Measurements from ENCODE around the gene OR10R2. TPM values are rescaled to one million over a fixed set of nuclear protein-coding genes. Genes with fewer than 3 reads are reported as not detected.
"Not testable (repeated sequence)": the region's sequence is repeated elsewhere in the genome, so short reads cannot be mapped to it uniquely, and the experiment has no call there.

Gene OR10R2, protein sequence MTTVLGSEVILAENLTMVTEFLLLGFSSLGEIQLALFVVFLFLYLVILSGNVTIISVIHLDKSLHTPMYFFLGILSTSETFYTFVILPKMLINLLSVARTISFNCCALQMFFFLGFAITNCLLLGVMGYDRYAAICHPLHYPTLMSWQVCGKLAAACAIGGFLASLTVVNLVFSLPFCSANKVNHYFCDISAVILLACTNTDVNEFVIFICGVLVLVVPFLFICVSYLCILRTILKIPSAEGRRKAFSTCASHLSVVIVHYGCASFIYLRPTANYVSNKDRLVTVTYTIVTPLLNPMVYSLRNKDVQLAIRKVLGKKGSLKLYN
- total RNA-seq: not detected

DNA sequence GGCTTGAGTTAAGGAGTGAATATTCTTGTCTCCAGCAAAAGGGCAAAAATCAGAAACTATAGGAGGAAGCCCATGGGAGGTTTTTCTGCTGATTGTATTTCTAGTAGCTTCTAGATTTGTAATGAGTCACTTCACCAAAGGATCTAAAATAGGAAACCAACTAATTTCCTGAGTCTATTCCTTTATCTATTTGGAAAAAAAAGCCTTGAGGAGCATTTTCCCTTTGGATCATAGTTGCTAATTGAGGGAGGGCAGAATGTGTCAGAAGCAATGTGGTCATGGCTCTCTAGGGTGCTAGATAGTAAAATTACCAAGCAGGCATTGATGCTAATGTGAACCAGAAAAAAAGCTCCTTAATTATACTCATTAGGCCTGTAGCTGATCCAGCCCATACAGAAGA, at the start of gene OR10R2:
Gene OR10R2 (plus strand): TSS at position 301 of the 400 bp plus-strand sequence. CDS start 106 bp downstream, outside the sequence.
- ATAC-seq (ENCODE audit: low FRiP score in 2 of 2) (no peak), DNase-seq (no peak)
- H3K9me3 ChIP-seq: no peaks in the 10 kb centered on the region
- no peaks in the 10 kb centered on the region for H3K36me3 ChIP-seq
- TF ChIP-seq EP300 (IDR thresholded peaks at IDR 0.05): no peak
- TF ChIP-seq POLR2A (IDR thresholded peaks at IDR 0.05): no peak
- H3K27ac ChIP-seq: no peak within 1 kb of the TSS
- no peaks in the 10 kb centered on the region for H3K27me3 ChIP-seq
- H3K4me3 ChIP-seq: no peak within 1 kb of the TSS
- no peaks in the 10 kb centered on the region for H3K4me1 ChIP-seq

DNA sequence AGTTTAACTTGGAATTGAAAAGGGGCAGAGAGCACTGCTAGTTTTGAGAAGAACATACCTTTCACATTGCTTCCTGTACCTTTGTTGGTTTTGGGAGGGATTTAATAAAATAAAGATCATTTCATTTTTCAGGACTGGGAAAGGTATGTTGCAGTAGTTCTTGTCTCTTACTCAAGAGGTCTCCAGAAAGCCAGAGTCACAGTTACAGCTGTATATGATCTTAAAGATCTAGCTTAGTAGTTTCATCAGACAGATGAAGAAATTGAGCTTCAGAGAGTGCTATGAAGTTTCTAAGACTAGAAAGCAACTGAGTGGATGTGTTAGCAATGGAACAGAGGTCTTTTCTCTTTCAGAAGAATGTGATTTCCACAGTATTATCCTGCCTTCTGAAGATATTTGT, 47.0 kb upstream of the OR10R2 start:
- Histone ChIP-seq H3K4me3 (no peak overlapping the region), H3K27me3 (no peaks in the 10 kb centered on the region), H3K9me3 (no peaks in the 10 kb centered on the region), H3K27ac (no peak overlapping the region), H3K36me3 (no peaks in the 10 kb centered on the region), H3K4me1 (no peaks in the 10 kb centered on the region)
- ATAC-seq (ENCODE audit: low FRiP score in 2 of 2): no peak
- DNase-seq: no peak
- TF ChIP-seq POLR2AphosphoS5 (IDR thresholded peaks at IDR 0.05) (no peak), EP300 (IDR thresholded peaks at IDR 0.05) (no peak), POLR2A (IDR thresholded peaks at IDR 0.05) (no peak), CTCF (IDR thresholded peaks at IDR 0.05) (no peak)

DNA sequence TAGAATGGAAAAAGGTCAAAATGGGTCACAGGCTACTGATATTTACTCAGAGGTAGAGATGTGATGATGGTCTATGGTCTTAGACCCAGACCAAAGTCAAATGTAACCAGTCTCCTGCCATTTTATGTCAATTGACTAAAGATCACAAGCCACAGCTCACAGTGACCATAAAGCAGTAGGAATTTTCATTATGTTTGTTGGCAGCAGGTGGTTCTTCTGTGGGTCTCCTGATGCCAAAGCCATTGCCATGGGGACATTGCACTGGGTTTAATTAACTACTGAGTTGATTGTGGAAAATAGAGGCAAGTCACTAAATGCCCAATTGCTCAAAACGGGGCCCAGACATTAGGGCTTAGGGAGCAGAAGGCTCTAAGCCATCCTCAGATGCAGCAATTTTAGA, 45.9 kb upstream of the OR10R2 start, which contains the start of gene OR10K2:
Gene OR10K2 (minus strand): TSS at position 101 of the 400 bp plus-strand sequence. CDS start 5,371 bp downstream, outside the sequence.
- Histone ChIP-seq H3K27me3 (no peaks in the 10 kb centered on the region), H3K4me3 (no peak within 1 kb of the TSS), H3K27ac (no peak within 1 kb of the TSS), H3K9me3 (no peaks in the 10 kb centered on the region), H3K36me3 (no peaks in the 10 kb centered on the region), H3K4me1 (no peaks in the 10 kb centered on the region)
- DNase-seq: no peak
- no peak for TF ChIP-seq CTCF (IDR thresholded peaks at IDR 0.05)
- TF ChIP-seq EP300 (IDR thresholded peaks at IDR 0.05): no peak
- no peak for TF ChIP-seq POLR2A (IDR thresholded peaks at IDR 0.05)
- no peak for TF ChIP-seq POLR2AphosphoS5 (IDR thresholded peaks at IDR 0.05)
- 83 to 92% methylated on average over 1 of the region's 1 CpG for WGBS, 2 donors
- ATAC-seq (ENCODE audit: low FRiP score in 2 of 2): no peak

GRCh38 chr1:158430163-158430562, 41.9 kb upstream of the OR10R2 start:
- H3K27ac ChIP-seq; H3K4me3 ChIP-seq; DNase-seq; H3K4me1 ChIP-seq; H3K36me3 ChIP-seq; H3K27me3 ChIP-seq; ATAC-seq (ENCODE audit: low FRiP score in 2 of 2); H3K9me3 ChIP-seq: not testable (repeated sequence)
- 46 to 49% methylated on average over 3 of the region's 3 CpGs for WGBS, 2 donors

GRCh38 chr1:158434741-158435140, 37.3 kb upstream of the OR10R2 start:
- Histone ChIP-seq H3K4me3 (no peak overlapping the region), H3K36me3 (no peaks in the 10 kb centered on the region), H3K4me1 (no peaks in the 10 kb centered on the region), H3K9me3 (no peaks in the 10 kb centered on the region), H3K27ac (no peak overlapping the region), H3K27me3 (no peaks in the 10 kb centered on the region)
- 32 to 40% methylated on average over 3 of the region's 3 CpGs for WGBS, 2 donors
- DNase-seq (no peak), ATAC-seq (ENCODE audit: low FRiP score in 2 of 2) (no peak)
- no peak for TF ChIP-seq POLR2AphosphoS5 (IDR thresholded peaks at IDR 0.05)
- TF ChIP-seq CTCF (IDR thresholded peaks at IDR 0.05): no peak
- no peak for TF ChIP-seq EP300 (IDR thresholded peaks at IDR 0.05)
- TF ChIP-seq POLR2A (IDR thresholded peaks at IDR 0.05): no peak

DNA sequence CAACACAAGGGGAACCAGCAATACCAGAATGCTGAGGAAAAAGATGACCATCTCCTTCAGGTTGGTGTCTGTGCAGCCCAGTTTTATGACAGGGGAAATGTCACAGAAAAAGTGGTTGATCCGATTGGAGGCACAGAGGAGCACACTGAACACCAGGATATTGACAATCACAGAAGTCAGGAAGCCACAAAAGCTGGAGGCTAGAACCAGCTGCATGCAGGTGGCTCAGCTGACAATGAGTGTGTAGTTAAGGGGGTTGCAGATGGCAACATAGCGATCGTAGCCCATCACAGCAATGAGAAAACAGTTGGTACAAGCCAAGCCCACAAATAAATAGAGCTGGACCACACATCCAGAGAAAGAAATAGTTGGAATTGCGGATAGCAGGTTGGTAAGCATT, 26.6 kb upstream of the OR10R2 start:
- no peak for DNase-seq
- H3K36me3 ChIP-seq: no peaks in the 10 kb centered on the region
- WGBS, 2 donors: 81 to 88% methylated on average over 4 of the region's 4 CpGs
- H3K4me1 ChIP-seq: no peaks in the 10 kb centered on the region
- no peak for TF ChIP-seq POLR2AphosphoS5 (IDR thresholded peaks at IDR 0.05)
- no peak for TF ChIP-seq CTCF (IDR thresholded peaks at IDR 0.05)
- no peak for TF ChIP-seq EP300 (IDR thresholded peaks at IDR 0.05)
- TF ChIP-seq POLR2A (IDR thresholded peaks at IDR 0.05): no peak
- no peak overlapping the region for H3K4me3 ChIP-seq
- no peak overlapping the region for H3K27ac ChIP-seq
- ATAC-seq (ENCODE audit: low FRiP score in 2 of 2): no peak
- H3K27me3 ChIP-seq: no peaks in the 10 kb centered on the region
- H3K9me3 ChIP-seq: no peaks in the 10 kb centered on the region
